ENCODE results near the gene GPR141.

The GPR141 gene

GRCh38 chr7:37645282-37646050, 38.1 kb upstream of the GPR141 start:
- TF ChIP-seq CSDC2 (CRISPR knock-in tag; IDR thresholded peaks at IDR 0.05), result no peak
- no peak for ATAC-seq

GRCh38 chr7:37656913-37657530, 26.5 kb upstream of the GPR141 start:
- no peak for ATAC-seq
- TF ChIP-seq ISL1 (CRISPR knock-in tag; IDR thresholded peaks at IDR 0.05) (no peak), ZFP3 (CRISPR knock-in tag; IDR thresholded peaks at IDR 0.05) (no peak), ZFP30 (CRISPR knock-in tag; IDR thresholded peaks at IDR 0.05) (no peak), CSDC2 (CRISPR knock-in tag; IDR thresholded peaks at IDR 0.05) (no peak), POU6F1 (CRISPR knock-in tag; IDR thresholded peaks at IDR 0.05; ENCODE audit: borderline replicate concordance, low read depth) (no peak), PPARA (CRISPR knock-in tag; IDR thresholded peaks at IDR 0.05; ENCODE audit: borderline replicate concordance) (no peak), BACH2 (CRISPR knock-in tag; IDR thresholded peaks at IDR 0.05; ENCODE audit: borderline replicate concordance) (no peak), CREB5 (CRISPR knock-in tag; IDR thresholded peaks at IDR 0.05; ENCODE audit: low read depth) (no peak), GLIS3 (CRISPR knock-in tag; IDR thresholded peaks at IDR 0.05) (no peak), PATZ1 (CRISPR knock-in tag; IDR thresholded peaks at IDR 0.05; ENCODE audit: borderline replicate concordance) (no peak), TCF4 (CRISPR knock-in tag; IDR thresholded peaks at IDR 0.05; ENCODE audit: borderline replicate concordance) (no peak), ZNF565 (CRISPR knock-in tag; conservative IDR thresholded peaks at IDR 0.05; ENCODE audit: low read depth) (no peak), ZNF8 (CRISPR knock-in tag; IDR thresholded peaks at IDR 0.05) (no peak)

GRCh38 chr7:37657816-37658215, 25.8 kb upstream of the GPR141 start:
- ATAC-seq, result no peak
- TF ChIP-seq ISL1 (CRISPR knock-in tag; IDR thresholded peaks at IDR 0.05), result no peak
- no peak for TF ChIP-seq PATZ1 (CRISPR knock-in tag; IDR thresholded peaks at IDR 0.05; ENCODE audit: borderline replicate concordance)
- TF ChIP-seq ZNF70 (CRISPR knock-in tag; IDR thresholded peaks at IDR 0.05), result no peak
- TF ChIP-seq RARB (CRISPR knock-in tag; IDR thresholded peaks at IDR 0.05), result no peak
- no peak for TF ChIP-seq TOX (CRISPR knock-in tag; IDR thresholded peaks at IDR 0.05; ENCODE audit: borderline replicate concordance)
- TF ChIP-seq ZFP3 (CRISPR knock-in tag; IDR thresholded peaks at IDR 0.05), result no peak
- TF ChIP-seq CREB5 (CRISPR knock-in tag; IDR thresholded peaks at IDR 0.05; ENCODE audit: low read depth), result no peak
- no peak for TF ChIP-seq ESRRG (CRISPR knock-in tag; IDR thresholded peaks at IDR 0.05)
- no peak for TF ChIP-seq ARNTL (CRISPR knock-in tag; IDR thresholded peaks at IDR 0.05; ENCODE audit: borderline replicate concordance, low read depth)
- TF ChIP-seq GLIS3 (CRISPR knock-in tag; IDR thresholded peaks at IDR 0.05), result no peak
- TF ChIP-seq SNAI2 (CRISPR knock-in tag; IDR thresholded peaks at IDR 0.05), result no peak
- no peak for TF ChIP-seq CSDC2 (CRISPR knock-in tag; IDR thresholded peaks at IDR 0.05)
